ENCODE data around the gene PPM1F.

The PPM1F gene

DNA sequence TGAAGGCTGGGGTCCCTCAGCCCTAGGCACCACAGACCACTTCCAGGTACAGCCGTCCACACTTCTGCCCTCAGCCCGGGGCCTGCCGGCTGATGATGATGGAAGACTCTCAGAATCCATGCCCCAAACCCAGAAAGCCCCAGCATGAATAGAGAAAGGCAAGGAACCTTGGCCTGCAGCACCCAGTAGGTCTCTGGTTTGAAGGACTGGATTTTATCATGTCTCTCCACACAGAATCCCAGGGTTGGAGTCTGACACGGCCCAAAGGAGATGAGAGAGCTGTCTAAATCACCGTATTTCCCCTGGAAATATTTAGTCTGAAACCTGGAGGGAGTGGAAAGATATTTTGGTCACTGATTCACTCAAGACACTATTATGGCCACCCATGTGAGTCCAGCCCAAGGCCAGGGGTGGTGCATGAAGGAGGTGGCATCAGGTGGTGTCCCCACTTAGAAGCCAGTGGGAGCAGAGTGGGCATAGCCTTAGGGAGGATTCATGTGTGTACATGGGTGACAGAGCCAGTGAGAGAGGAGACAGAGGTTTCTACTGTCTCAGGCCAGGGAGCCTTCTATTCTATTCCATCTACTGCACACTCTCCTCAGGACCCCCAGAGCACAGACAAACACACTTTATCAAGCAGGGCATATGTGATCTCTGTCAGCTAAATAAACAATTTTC, 15.9 kb upstream of the PPM1F start:
- no peak for FAIRE-seq

DNA sequence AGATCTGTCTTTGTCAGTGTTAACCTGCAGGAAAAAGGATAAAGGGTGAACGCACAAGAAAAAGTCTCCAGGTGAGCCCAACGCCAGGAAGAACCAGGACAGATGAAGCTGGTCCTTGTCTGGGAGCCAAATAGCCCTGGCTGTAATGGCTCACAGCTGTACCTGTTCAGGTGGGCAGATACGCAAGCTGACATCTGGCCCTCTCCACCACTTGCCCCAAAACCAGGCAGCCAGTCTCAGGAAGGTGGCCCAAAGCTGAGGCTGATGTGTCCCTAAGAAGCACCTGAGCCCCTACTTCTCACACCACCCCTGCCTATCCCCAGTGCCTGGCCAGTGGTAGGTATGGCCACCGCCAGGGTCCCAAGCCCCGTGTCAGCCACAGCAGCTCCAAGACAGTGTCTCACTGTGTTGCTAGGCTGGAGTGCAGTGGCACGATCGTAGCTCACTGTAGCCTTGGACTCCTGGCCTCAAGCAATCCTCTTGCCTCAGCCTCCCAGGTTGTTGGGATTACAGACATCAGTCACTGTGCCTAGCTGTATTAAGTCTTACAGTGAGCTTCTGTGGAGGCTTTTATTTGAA, 15.1 kb upstream of the PPM1F start:
- TF ChIP-seq, protein P1, sequence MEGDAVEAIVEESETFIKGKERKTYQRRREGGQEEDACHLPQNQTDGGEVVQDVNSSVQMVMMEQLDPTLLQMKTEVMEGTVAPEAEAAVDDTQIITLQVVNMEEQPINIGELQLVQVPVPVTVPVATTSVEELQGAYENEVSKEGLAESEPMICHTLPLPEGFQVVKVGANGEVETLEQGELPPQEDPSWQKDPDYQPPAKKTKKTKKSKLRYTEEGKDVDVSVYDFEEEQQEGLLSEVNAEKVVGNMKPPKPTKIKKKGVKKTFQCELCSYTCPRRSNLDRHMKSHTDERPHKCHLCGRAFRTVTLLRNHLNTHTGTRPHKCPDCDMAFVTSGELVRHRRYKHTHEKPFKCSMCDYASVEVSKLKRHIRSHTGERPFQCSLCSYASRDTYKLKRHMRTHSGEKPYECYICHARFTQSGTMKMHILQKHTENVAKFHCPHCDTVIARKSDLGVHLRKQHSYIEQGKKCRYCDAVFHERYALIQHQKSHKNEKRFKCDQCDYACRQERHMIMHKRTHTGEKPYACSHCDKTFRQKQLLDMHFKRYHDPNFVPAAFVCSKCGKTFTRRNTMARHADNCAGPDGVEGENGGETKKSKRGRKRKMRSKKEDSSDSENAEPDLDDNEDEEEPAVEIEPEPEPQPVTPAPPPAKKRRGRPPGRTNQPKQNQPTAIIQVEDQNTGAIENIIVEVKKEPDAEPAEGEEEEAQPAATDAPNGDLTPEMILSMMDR (IDR thresholded peaks at IDR 0.05; ENCODE audit: insufficient read depth, missing control alignments) = no peak
- FAIRE-seq (no peak), DNase-seq (ENCODE audit: insufficient read length, low spot score) (no peak)

More for the DNA sequence above, 15.9 kb upstream of the PPM1F start:
- TF ChIP-seq, protein P1 (IDR thresholded peaks at IDR 0.05; ENCODE audit: insufficient read depth, missing control alignments) = no peak
- no peak for DNase-seq (ENCODE audit: insufficient read length, low spot score)

DNA sequence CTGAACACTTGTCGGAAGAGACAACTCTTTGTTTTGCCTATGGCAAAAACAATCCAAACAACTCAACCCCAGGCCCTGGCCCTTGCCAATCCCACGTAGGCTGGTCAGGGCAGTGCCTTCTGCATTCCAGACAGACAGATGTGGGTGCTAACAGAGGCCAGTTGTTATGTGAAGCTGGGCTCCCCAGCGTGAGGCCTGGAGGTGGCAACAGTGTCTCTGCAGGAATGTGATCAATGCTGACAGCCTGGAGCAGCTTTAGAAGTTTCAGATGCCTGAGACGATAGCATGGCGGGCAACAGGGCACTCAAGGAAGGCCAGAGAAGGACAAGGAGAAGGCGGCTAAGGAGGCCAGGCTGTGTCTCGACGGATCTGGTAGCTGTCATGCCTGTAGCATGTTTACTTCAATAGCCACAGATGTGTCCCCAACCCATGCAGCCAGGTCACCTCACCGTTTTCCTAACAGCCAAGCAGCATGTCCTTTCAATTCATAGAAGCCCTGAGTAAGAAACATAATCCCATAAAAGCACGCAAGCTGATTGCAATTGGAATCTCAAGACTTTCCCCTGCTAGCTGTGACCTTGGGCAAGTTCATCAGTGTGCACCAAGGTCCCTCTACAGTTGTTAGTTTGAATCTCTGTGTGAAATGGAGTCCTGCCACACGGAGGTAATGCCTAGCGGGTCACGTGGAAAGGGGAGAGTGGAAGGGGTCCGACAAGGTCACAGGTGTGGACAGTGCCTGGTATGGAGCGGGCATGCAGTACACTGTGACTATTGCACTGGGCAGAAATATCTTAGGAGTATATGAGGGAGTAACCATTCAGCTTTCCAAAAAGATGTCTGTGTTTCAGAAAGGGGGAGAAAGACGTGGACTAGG, 14.2 kb upstream of the PPM1F start:
- FAIRE-seq (no peak), DNase-seq (ENCODE audit: insufficient read length, low spot score) (no peak)
- TF ChIP-seq, protein P1 (IDR thresholded peaks at IDR 0.05; ENCODE audit: insufficient read depth, missing control alignments) = no peak

DNA sequence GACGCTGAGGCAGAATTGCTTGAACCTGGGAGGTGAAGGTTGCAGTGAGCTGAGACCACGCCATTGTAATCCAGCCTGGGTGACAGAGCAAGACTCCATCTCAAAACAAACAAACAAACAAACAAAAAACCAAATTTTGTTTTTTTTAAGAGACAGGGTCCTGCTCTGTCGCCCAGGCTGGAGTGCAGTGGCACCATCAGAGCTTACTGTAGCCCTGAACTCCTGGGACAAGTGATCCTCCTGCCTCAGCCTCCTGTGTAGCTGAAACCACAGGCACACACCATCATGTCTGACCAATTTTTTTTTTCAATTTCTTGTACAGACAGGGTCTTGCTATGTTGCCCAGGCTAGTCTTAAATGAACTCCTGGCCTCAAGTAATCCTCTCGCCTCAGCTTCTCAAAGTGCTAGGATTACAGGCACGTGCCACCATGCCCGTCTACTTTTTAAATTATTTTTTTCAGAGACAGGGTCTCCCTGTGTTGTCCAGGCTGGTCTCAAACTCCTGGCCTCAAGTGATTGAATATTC, 13.2 kb upstream of the PPM1F start:
- FAIRE-seq = no peak
- DNase-seq (ENCODE audit: insufficient read length, low spot score) = no peak

DNA sequence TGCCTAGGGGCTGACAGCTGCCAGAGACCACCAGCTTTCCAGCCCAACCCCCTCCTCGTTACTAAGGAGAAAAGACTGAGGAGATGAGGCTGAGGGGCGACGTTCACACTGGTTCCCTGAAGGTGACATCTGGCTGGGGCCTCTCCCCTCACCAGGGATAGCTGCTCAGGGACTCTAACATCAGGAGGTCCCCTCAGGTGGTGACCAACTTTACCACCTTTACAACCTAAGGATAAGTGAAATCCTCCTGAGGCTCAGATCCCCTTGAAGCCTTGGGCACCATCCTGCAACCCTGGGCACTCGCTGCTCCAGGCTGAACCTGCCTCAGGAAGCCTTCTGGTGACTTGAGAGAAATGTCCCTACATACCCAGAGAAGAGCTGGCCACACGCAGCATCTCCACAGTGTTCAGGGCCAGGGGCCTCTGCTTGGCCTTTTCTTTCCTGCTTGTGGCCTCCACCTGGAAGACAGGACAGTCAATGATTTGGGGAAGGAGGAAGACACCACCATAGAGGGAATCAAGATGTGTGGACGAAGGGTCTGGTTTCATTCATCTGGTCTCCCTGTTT, 12.4 kb upstream of the PPM1F start:
- FAIRE-seq (no peak), DNase-seq (ENCODE audit: insufficient read length, low spot score) (no peak)
- TF ChIP-seq, protein P1 (IDR thresholded peaks at IDR 0.05; ENCODE audit: insufficient read depth, missing control alignments) = no peak

More for the DNA sequence above, 13.2 kb upstream of the PPM1F start:
- TF ChIP-seq, protein P1 (IDR thresholded peaks at IDR 0.05; ENCODE audit: insufficient read depth, missing control alignments) = no peak

DNA sequence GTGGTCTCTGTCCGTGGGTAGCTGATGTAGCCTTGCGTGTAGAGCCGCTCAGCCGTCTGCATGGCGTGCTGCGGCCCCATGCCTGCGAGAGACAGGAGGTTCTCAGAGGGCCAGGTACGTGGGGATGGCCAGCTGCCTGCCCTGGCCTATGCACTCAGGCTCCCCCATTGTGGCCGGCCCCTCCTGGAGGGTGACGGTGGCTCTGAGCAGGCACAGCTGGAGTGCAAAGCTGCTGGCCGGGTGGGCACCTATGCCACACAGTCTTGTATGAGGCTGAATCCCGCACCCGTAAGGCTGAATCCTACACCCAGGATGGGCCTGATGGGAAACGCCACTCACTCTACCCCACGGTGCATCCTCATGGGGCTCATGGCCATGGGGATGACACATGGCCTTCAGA, 11.6 kb upstream of the PPM1F start:
- TF ChIP-seq, protein P1 (IDR thresholded peaks at IDR 0.05; ENCODE audit: insufficient read depth, missing control alignments) = no peak
- no peak for DNase-seq (ENCODE audit: insufficient read length, low spot score)
- FAIRE-seq = no peak

Data from D721Med (cell line).